Lung (tissue), 12 donors: ENCODE measurements around the gene ALOX15. TPM values are rescaled to one million over a fixed set of nuclear protein-coding genes. Genes with fewer than 3 reads are reported as not detected.

Experiments
- ATAC-seq: fragments of 200-7000 bp; cut with Tn5 transposase; one replicate; pipeline ENCODE4 v1.9.1; 2020; ENCODE audit warnings: moderate number of reproducible peaks; ENCODE audit not compliant: insufficient read depth, low FRiP score
- DNase-seq, 3 donors: peaks; one replicate each; pipeline ENCODE4 v3.0.0-alpha.2; 2013 to 2017
- H3K27ac ChIP-seq, 2 donors: one replicate each; pipeline ENCODE4 v1.5.1; 2013; ENCODE audit warnings: mild to moderate bottlenecking in 2 of 2, moderate library complexity in 2 of 2, control low read depth in 1 of 2, inconsistent platforms in 1 of 2, low read depth in 1 of 2, low read length in 1 of 2
- H3K27me3 ChIP-seq, 3 donors: one replicate each; pipeline ENCODE4 v1.5.1; 2013; ENCODE audit warnings: low read length in 2 of 3; ENCODE audit not compliant: control insufficient read depth in 3 of 3, insufficient read depth in 3 of 3
- H3K36me3 ChIP-seq, 4 donors: one replicate each; pipeline ENCODE4 v1.5.1; 2013; ENCODE audit warnings: low read length in 4 of 4, mild to moderate bottlenecking in 1 of 4, moderate library complexity in 1 of 4; ENCODE audit not compliant: control insufficient read depth in 4 of 4, insufficient read depth in 4 of 4
- H3K4me1 ChIP-seq, 5 donors: one replicate each; pipeline ENCODE4 v1.5.1; 2013; ENCODE audit warnings: low read length in 5 of 5, mild to moderate bottlenecking in 2 of 5, moderate library complexity in 1 of 5; ENCODE audit not compliant: control insufficient read depth in 5 of 5, insufficient read depth in 5 of 5
- H3K4me3 ChIP-seq: one replicate; pipeline ENCODE4 v1.5.1; 2013; ENCODE audit warnings: mild to moderate bottlenecking, control low read depth, moderate library complexity
- H3K9ac ChIP-seq, 2 donors: one replicate each; pipeline ENCODE4 v1.5.1; 2013; ENCODE audit warnings: low read length in 2 of 2, control low read depth in 1 of 2; ENCODE audit not compliant: insufficient read depth in 1 of 2
- H3K9me3 ChIP-seq, 4 donors: one replicate each; pipeline ENCODE4 v1.5.1; 2013; ENCODE audit warnings: low read length in 3 of 4, mild to moderate bottlenecking in 1 of 4, moderate library complexity in 1 of 4; ENCODE audit not compliant: control insufficient read depth in 4 of 4, insufficient read depth in 3 of 4
- WGBS, 2 donors: extraction: QIAGEN DNeasy Blood & Tissue Kit; methylation state at CpG; one replicate each; pipeline ENCODE4 v1.1.7; 2013; 5-methylcytosine and 5-hydroxymethylcytosine counted together
- polyA plus RNA-seq, 2 donors: library from polyadenylated mRNA; stranded (reverse); fragments of 200-250 nt; gene quantifications; one replicate each; pipeline ENCODE4 v1.2.1, GENCODE V29; 2013
- total RNA-seq, 2 donors: library from RNA; depleted of rRNA in 1 of 2; stranded (reverse); fragments of >200 nt in 1 of 2; gene quantifications; one replicate each; pipeline ENCODE4 v1.2.1, GENCODE V29; 2014 to 2021
- TF ChIP-seq, protein P1 (sequence below): IDR thresholded peaks from 2 replicates; pipeline ENCODE4 v1.5.1; 2012; ENCODE audit warnings: mild to moderate bottlenecking; ENCODE audit errors: control extremely low read depth, extremely low read depth
- donor health status: control.
- donor health status: control.
- donor health status: Bipolar disorder and iron deficiency.
- donor health status: healthy.
- donor health status: DM: yes; HTN: yes; CAD: no.

ALOX15 gene
- total and polyA plus RNA-seq, 4 donors, result 3.3 to 14.0 (median 5.6) TPM

DNA sequence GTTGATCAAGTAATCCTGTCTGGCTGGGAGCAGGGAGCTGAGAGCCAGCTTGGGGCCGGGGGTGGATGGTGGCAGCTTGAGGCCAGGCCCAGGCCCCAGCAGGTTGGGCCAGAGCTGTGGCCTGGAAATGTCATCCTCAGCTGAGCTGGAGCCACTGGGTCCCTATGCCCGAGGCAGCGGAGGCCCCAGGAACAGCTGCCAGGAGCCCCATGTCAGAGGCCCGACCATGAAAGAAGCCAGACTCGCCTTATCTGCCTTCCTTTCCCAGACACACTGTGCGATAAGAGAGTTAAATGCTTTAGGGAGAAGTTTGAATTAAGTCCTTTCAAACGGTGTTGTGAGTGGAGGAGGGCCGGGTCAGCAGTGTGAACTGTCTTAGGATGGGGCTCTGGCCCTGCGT is 53.7 kb downstream of the ALOX15 start:
- Histone ChIP-seq H3K4me3 (no peak overlapping the region), H3K36me3 (no peaks in the 10 kb centered on the region), H3K27ac (no peak overlapping the region), H3K4me1 (peaks cover 0 to 63% (median 15%) of the 10 kb centered on the region in 5 donors), H3K27me3 (no peaks in the 10 kb centered on the region), H3K9ac (peak overlapping the region in 1 of 2 donors; percentile 16), H3K9me3 (peaks cover 0 to 2% (median 0%) of the 10 kb centered on the region in 4 donors)
- no peak for ATAC-seq
- peak in 1 of 3 donors; percentile 51 for DNase-seq
- WGBS, 2 donors, result 72 to 74% methylated on average over 9 of the region's 9 CpGs
- TF ChIP-seq, protein P1, sequence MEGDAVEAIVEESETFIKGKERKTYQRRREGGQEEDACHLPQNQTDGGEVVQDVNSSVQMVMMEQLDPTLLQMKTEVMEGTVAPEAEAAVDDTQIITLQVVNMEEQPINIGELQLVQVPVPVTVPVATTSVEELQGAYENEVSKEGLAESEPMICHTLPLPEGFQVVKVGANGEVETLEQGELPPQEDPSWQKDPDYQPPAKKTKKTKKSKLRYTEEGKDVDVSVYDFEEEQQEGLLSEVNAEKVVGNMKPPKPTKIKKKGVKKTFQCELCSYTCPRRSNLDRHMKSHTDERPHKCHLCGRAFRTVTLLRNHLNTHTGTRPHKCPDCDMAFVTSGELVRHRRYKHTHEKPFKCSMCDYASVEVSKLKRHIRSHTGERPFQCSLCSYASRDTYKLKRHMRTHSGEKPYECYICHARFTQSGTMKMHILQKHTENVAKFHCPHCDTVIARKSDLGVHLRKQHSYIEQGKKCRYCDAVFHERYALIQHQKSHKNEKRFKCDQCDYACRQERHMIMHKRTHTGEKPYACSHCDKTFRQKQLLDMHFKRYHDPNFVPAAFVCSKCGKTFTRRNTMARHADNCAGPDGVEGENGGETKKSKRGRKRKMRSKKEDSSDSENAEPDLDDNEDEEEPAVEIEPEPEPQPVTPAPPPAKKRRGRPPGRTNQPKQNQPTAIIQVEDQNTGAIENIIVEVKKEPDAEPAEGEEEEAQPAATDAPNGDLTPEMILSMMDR, result no peak

DNA sequence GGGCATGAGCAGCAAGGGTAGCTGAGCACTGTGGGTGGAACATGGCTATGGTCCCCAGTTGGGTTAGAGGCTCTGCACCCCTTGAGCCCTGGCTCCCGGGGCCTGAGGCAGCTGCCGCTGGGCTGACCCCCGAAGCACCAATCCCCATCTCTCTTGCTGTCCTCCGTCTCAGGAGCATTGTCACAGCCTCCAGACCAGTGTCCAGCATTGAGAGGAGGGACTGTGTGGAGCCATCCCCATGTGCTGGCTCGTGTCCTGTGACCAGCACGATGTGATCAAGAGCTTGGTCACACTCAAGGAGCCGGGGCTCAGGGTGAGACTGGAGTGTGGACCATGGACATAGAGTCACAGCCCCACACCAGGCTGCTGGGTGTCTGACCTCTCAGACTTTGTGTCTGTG is 54.3 kb downstream of the ALOX15 start:
- Histone ChIP-seq H3K4me3 (no peak overlapping the region), H3K27ac (peak overlapping the region in 1 of 2 donors; percentile 16), H3K9me3 (peaks cover 0 to 2% (median 0%) of the 10 kb centered on the region in 4 donors), H3K27me3 (no peaks in the 10 kb centered on the region), H3K4me1 (peaks cover 0 to 61% (median 15%) of the 10 kb centered on the region in 5 donors), H3K9ac (no peak overlapping the region), H3K36me3 (no peaks in the 10 kb centered on the region)
- 89 to 93% methylated on average over 7 of the region's 7 CpGs for WGBS, 2 donors
- TF ChIP-seq, protein P1, result no peak
- ATAC-seq (no peak), DNase-seq (no peak)

DNA sequence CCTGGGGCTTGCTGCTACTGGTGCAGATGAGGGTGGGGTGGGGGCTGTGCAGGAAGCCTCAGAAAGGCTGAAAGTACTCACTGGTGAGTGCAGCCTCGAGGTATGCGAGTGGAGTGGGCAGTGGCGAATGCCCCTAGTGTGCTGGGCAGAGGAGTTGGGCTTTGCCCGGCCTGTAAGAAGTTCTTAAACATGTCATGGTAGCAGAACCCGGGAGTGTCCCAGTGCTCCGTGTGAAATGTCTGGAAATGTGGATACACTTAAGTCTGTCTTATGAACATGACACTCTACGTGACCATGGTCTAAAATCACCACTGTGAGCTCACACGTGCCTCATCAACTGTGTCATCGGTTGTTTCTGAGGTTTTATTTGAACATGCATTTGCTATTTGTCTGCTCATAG is 55.4 kb downstream of the ALOX15 start:
- ATAC-seq (no peak), DNase-seq (no peak)
- Histone ChIP-seq H3K9me3 (peaks cover 0 to 2% (median 0%) of the 10 kb centered on the region in 4 donors), H3K4me1 (peaks cover 0 to 50% (median 15%) of the 10 kb centered on the region in 5 donors), H3K36me3 (no peaks in the 10 kb centered on the region), H3K9ac (no peak overlapping the region), H3K27ac (no peak overlapping the region), H3K27me3 (no peaks in the 10 kb centered on the region), H3K4me3 (no peak overlapping the region)
- TF ChIP-seq, protein P1, result no peak
- 84 to 88% methylated on average over 9 of the region's 9 CpGs for WGBS, 2 donors

DNA sequence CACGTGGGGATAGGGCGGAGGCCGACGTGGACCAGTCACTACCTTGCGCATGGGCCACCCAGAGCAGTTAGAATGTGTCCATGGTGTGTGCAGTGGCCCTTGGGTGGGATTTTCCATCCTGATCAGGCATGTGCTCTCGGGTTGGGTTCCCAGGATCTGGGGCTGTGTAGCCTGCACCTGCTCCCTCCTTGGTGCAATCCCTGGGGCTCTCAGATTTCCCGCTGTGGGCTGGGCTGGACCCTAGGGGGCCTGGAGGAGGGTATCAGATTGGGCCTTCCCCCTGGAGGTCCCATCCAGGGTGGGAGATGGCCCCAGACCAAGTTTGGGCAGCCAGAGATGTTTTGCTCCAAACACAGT is 55.9 kb downstream of the ALOX15 start:
- ATAC-seq (no peak), DNase-seq (no peak)
- no peak overlapping the region for H3K27ac ChIP-seq
- peaks cover 0 to 49% (median 15%) of the 10 kb centered on the region in 5 donors for H3K4me1 ChIP-seq
- H3K4me3 ChIP-seq, result no peak overlapping the region
- peak overlapping the region in 1 of 2 donors; percentile 34 for H3K9ac ChIP-seq
- 77 to 78% methylated on average over 7 of the region's 7 CpGs for WGBS, 2 donors
- peaks cover 0 to 2% (median 0%) of the 10 kb centered on the region in 4 donors for H3K9me3 ChIP-seq
- TF ChIP-seq, protein P1, result no peak
- no peaks in the 10 kb centered on the region for H3K36me3 ChIP-seq
- no peaks in the 10 kb centered on the region for H3K27me3 ChIP-seq
